Measurements from ENCODE around the gene BTG1.
A peak's percentile ranks its signal among the peaks of the same experiment; 100 is the strongest.

BTG1 gene

DNA sequence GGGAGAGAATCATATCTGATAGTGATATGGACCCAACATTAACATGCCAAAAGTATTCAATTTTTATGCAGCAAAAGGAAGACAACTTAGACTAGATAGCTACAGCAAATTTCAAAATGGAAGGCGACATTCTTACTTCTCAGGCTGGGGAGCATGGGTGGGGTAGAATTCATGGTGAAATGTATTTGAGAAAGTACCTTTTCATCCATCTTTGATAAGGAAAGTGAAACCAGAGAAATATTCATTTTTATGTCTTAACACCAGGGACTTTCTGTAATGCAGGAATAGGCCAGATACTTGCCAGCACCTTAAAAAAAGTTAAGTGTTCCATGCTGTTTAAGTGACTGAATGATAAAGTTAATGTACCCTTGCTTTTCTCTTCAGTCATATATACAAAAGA, 13.4 kb downstream of the BTG1 start:
- DNase-seq, result no peak

DNA sequence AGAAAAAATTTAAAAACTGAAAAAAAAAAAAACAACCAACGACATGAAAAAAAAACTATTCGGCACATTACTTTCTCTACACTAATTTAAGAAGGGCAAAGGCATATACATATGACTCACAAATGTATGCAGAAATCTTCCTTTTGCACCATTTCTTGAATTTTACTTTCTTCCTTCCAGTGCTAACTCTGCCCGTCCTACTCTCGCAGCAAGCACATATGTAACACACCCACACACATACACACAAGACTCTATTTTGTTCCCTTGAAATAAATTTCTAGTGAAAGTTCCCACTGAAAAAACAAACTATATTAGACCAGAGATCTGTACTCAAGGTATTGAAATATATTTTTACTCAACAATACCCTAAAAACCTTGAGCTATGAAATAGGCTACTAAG, 14.6 kb downstream of the BTG1 start:
- no peak for DNase-seq

DNA sequence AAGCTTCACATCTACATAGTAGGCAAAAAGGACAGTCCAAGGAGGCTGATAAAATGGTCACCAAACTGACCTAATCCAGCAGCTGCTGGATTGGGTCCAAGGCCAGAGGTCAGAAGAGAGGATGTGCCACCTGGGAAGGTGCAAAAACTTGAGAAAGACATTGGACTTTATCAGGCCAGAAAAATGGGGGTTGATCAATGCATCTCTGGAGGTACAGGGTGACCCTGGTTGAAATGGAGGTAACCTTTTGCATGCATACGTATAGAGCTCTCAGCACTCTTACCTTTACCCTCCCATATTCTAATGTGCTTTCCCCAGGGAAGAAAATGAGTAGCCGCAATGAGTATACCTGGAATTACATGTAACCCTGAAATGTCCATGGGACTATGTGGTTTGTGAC, 16.0 kb downstream of the BTG1 start:
- DNase-seq, result no peak

GRCh38 chr12:92128612-92129011, 17.0 kb downstream of the BTG1 start:
- DNase-seq, result no peak

- no peak for DNase-seq
These were observed 21.0 kb downstream of the BTG1 start for GRCh38 chr12:92124689-92125029.

GRCh38 chr12:92123780-92124688, 21.6 kb downstream of the BTG1 start:
- no peak for DNase-seq

- no peak for DNase-seq
These were observed 22.5 kb downstream of the BTG1 start for GRCh38 chr12:92122941-92123779.

DNA sequence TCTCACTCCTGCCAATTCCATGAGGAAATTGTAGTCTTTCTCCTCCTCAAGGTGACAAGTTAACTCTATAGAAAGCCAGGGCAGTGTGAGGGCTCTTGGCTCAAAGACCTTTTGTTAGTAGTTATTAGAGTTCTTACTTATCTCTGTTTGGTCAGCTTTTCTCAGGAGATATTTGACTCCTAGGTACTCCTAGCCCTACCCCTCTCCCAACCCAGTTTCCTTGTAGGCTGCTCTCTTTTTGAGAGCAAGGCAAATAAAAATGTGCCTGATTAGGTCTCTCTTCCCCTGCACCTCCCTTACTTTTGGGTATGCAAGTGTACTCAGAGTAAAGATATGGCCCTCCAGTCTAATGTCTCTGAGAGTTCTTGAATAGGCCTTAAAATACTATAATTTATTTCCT, 23.8 kb downstream of the BTG1 start:
- DNase-seq, result no peak

GRCh38 chr12:92118826-92119536, 26.7 kb downstream of the BTG1 start:
- DNase-seq, result no peak

- no peak for DNase-seq
These were observed 30.8 kb downstream of the BTG1 start for GRCh38 chr12:92114834-92115233.

DNA sequence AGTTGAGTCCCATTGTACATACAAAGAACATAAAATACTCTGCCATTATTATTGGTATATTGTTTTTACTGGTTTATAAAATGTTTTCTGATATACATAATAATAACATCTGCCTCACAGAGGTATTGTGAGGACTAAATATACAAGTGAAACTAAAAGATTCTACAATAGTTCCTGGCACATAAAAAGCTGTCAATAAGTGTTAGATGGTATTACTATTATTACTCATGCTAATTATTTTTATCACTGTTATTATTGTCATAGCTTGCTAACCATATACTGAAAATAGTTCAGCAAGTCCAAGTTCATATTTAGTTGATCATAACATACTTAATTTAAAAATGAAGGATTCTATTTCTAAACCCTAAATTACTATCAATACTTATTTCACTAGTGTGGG, 34.4 kb downstream of the BTG1 start:
- no peak for DNase-seq

GRCh38 chr12:92110083-92110640, 35.5 kb downstream of the BTG1 start:
- DNase-seq, result peak in 1 of 3 experiments; percentile 52

GRCh38 chr12:92109613-92110012, 36.0 kb downstream of the BTG1 start:
- no peak for DNase-seq

- peak in 2 of 3 experiments; percentile 16 to 68 for DNase-seq
These were observed 37.0 kb downstream of the BTG1 start for GRCh38 chr12:92108651-92109050.

DNA sequence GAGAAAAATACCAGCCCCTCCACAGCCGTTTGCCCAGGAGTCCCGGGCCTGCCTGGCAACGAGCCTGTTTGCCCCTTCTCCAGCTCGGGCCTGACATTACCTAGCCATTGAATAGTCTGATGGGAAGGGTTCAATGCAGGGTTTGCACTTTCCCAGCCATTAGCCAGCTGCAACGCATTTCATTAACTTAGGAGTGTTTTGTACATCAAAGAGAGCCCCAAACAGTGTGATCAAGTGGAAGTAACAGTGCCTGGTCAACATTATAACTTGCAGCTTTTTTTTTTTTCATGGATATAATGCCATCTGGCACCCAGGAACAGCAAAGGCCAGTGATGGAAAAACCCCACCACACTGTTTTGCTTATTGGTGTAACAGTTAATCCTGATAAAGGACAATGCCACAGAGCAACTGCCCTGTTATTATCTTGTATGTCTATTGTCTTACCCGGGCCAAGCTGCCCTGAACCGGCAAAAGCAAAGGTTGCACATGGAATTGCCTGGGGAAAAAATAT, 38.0 kb downstream of the BTG1 start:
- DNase-seq, result peak in 2 of 3 experiments; percentile 79 to 96

DNA sequence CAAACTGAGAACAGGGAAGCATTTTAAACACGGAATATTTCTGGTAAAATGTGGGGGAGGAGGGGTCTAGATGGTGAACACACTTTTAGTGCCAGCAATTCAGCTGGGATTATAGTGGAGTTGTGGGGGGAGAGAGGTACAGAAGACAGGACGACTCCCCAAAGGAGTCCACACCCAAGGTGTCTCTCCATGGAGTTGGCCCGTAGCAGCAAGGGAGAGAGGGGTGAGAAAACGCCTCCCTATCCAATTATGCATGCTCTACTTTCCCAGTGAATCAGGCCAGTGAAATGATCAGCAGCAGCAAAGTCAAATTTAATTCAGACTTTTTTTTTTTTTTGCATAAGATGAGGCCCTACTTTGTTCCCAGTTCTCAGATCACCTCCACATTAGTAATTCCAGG, 38.6 kb downstream of the BTG1 start:
- DNase-seq, result no peak

DNA sequence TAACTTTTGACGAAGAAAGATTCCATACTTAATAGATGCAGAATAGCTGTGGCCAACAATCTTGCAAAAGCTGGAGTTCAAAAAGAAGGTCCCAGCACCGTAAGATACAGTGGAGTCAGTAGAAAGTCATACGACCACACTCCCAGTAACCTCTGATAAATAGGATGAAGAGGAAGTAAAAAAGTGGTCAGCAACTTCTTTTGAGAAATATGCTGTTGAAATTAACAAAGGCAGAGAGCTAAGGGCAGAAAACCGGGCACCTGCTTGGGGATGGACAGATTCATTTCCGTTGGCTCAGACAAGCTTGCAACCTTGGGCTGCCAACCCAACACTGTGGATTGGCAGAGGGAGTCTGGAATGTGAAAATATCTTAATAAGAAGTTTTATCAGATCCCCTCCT, 40.0 kb downstream of the BTG1 start:
- DNase-seq, result no peak

DNA sequence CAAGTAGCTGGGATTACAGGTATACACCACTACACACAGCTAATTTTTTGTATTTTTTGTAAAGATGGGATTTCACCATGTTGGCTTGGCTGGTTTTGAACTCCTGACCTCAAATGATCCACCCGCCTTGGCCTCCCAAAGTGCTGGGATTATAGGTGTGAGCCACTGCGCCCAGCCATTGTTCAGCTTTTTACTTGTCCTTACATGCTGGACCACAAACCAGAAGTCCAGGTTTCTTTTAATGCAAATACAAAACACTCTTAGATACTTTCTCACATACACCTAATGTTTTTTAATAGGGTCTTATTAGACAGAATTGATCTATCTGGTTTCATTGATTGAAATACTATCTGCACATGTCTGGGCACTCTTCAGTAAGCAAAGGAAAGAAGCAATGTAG, 40.5 kb downstream of the BTG1 start:
- DNase-seq, result no peak

GRCh38 chr12:92102606-92103005, 43.0 kb downstream of the BTG1 start:
- no peak for DNase-seq

DNA sequence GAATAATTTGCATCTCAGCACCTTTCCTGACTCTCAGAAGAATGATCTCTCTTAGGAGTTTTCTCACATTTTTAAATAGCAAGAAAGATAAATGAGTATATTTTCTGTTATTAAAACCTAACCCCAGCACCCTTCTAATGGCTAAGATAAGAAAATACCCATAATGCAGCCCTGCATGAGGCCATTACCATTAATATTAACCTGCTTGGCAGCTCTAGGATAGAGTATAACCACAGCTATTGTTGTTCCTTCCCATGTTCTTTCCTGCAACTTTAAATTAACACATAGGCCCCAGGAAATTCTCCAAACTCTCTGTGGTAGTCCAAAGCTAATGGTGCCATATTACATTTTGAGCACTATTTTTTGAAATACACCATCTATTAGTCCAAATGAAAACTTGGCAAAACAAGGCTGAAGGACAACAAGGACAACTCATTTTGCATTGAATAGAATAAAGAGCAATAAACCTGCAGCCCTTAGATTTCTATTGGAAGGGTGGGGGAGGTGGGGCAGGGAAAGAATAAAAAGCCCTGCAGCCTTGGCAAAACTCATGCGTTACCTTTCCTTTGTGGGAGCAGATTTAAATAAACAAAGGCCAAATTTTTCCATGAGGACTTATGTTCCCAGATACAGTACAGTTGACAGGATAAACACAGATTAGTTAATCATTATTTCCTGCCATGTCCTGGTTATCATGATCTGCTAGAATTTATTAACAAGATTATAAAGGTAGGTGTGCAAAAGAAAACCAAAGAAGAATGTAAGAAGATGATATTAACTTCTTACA, 46.9 kb downstream of the BTG1 start:
- no peak for DNase-seq

GRCh38 chr12:92096346-92097136, 49.1 kb downstream of the BTG1 start:
- no peak for DNase-seq
